Muscle of arm (tissue), 12 donors: ENCODE results near the gene SERINC5. TPM values are rescaled to one million over a fixed set of nuclear protein-coding genes. Genes with fewer than 3 reads are reported as not detected.
"Not testable (repeated sequence)": the region's sequence is repeated elsewhere in the genome, so short reads cannot be mapped to it uniquely, and the experiment has no call there.

Source experiments
- DNase-seq: peaks from one replicate; pipeline ENCODE4 v3.0.0-alpha.2; 2013
- polyA plus RNA-seq, 12 donors: library from polyadenylated mRNA; unstranded; fragments of 120-200 nt; gene quantifications; one replicate each; pipeline ENCODE4 v1.2.1, GENCODE V29; 2013; ENCODE audit not compliant: insufficient read length in 12 of 12

SERINC5 gene
- polyA plus RNA-seq, 12 donors: 16.6 to 171 (median 21.9) TPM

DNA sequence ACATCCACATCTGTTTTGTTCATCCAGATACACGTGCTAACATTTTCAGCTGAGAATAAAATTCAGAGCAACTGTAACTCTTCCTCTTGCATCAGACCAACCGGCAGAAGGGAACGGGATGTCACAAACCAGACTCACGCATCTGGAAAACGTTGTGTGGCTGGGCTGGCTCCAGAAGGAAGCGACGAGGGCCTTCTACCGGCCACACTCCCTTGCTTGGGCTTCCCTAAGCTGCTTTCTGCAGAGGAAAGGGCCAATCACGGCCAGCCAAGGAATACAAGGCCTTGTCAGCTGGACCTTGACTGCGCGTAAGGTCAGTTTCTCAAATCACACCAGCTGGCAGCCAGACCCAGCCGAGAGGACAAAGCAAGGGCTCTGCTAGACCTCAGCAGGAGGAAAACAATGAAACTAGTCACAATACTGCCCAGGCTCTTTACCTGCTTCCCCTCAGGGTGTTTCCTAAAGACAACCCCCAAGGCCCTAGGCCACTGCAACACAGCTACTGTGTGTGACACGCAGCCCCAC, 114.6 kb downstream of the SERINC5 start:
- peak; percentile 89 for DNase-seq

DNA sequence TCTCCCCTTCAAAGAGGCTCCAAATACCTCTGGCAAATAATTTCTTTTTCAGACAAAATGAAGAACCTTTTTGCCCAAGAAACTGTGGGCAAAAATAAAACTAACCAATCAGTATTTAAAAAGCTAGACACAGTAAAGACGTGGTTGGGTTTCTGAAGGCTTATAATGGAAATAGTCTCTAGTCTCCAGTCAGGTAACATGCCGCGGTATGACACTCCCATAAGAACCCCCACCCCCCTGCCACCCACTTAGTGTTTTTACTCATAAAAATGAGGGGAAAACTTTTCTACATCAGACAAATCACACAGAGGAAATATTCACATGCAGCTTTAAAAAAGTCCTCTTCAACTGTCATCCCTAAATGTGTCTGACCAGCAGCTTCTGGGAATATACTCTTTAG, 115.4 kb downstream of the SERINC5 start:
- no peak for DNase-seq

DNA sequence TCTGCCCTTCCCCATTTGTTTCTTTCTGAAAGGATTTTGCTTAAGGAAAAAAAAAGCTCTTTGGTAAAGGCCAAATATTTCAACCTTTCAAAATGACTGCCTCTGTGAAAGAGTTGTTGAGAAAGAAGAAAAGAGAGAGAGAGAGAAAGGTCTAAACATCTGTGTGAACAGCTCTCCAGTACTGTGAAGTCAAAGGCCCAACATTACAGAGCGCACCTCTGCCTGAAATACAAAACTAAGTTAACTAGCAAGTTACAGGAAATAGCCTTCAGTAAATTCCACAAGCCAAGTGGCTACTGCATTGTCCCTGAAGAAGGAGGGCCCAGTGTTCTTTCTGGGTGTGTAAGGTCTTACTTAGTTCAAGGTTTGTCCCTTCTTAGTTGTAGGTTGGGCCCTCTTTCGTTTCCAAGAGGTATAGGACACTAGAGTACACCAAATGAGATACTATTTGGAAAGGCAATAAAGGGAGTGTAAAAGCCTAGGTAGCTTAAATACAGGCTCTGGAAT, 116.3 kb downstream of the SERINC5 start:
- DNase-seq: no peak

DNA sequence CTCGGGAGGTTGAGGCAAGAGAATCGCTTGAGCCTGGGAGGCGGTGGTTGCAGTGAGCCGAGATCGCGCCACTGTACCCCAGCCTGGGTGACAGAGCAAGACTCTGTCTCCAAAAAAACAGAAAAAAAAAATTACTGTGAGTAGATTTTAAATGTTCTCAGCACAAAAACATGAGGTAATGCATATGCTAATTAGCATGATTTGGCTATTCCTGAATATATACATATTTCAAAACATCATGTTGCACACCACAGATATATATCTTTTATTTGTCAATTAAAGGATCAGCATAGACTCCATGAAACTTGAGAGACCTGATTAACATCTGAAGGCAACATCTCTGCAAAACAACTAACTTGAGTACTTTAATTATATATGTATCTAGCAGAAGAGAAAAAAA, 117.4 kb downstream of the SERINC5 start:
- no peak for DNase-seq

DNA sequence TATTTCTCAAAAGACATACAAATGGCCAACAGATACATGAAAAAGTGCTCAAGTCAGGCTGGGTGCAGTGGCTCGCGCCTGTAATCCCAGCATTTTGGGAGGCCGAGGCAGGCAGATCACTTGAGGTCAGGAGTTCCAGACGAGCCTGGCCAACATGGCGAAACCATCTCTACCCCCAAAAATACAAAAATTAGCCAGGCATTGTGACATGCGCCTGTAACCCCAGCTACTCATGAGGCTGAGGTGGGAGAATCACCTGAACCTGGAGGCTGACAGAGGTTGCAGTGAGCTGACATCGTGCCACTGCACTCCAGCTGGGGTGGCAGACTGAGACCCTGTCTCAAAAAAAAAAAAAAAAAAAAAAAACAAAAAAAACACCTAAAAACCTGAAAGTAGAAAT, 119.0 kb downstream of the SERINC5 start:
- not testable (repeated sequence) for DNase-seq

DNA sequence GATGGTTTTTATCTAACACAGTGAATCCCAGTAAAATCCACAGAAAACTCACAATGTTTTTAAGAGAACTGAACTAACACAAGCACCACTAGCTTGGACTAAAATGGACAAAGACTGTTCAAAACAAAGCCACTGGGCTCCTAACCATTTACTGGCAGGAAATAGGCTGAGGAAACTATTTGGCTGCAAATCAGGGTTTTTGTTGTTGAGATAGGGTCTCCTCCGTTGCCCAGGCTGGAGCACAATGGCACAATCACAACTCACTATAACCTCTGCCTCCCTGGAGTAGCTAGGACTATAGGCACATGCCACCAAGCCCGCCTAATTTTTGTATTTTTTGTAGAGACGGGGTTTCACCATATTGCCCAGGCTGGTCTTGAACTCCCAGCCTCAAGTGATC, 121.0 kb downstream of the SERINC5 start:
- no peak for DNase-seq

DNA sequence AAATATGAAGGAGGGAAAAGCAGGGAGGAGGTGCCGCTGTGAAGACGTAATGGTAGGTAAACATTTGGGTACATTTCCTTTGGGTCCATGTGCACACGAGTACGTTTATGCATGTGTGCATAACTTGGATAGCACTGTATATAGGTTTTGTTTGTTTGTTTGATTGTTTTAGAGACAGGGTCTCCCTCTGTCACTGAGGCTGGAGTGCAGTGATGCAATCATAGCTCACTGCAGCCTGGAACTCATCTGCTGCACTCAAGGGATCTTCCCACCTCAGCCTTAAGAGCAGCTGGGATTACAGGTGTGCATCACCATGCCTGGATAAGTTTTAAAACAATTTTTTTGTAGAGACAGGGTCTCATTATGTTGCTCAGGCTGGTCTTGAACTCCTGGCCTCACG, 126.7 kb downstream of the SERINC5 start:
- no peak for DNase-seq

DNA sequence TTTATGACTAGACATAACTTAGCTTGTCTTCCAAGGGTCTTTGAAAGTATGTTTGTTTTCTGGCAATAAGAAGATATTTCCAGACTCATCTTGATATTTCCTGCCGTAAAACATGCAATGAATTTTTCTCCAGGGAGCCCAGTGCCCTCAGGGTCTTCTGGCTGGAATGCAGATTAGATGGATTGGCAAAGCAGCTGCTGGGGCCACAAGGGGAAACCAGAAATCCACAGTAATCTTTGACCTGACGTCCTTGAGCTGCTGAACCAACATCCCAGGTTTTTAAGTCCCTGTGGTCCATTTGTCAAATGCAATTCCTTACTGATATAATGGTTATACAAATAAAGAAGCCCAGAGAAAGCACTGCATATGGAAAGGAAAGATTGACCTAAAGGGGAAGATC, 127.7 kb downstream of the SERINC5 start:
- no peak for DNase-seq

DNA sequence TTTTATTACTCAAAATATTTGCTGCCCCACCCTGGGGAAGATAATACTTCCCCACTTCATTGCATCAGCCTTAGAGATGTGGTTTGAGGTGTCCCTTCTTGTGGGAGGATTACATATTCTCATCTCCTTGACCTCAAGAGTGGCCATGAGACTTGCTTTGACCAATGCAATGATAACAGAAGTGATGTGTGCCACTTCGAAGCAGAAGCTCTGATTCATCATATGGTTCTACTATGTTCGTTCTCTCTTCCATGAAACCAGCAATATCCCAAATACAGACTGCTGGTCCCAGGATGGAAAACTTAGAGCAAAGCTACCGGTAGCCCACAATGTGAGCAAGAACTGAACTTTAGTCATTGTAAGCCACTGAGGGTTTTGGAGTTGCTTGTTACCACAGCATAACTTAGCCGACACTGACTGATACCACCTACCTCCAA, 128.7 kb downstream of the SERINC5 start:
- no peak for DNase-seq

DNA sequence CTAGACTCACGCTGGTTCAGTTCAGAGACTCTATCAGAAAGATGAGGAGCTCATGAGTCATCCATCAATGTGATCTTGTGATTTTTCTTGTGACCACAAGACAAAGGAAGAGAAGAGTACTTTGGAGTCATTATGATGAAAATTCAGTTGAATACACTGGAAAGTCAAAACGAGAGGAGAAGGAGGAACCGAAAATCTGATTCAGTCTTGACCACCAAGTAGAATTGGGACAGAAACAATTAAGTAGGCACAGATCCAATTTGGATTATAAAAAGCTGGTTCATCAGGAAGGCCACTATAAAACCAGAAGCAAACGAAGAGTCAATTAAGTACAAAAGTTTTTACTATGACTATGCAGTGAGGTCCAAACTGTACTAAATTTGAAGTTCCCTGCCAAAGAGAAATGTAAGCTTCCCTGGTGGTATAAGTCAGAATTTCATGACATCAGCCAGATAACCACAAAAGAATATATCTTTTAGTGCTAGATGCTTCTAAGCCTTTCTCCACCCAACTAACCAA, 129.8 kb downstream of the SERINC5 start:
- DNase-seq: no peak

DNA sequence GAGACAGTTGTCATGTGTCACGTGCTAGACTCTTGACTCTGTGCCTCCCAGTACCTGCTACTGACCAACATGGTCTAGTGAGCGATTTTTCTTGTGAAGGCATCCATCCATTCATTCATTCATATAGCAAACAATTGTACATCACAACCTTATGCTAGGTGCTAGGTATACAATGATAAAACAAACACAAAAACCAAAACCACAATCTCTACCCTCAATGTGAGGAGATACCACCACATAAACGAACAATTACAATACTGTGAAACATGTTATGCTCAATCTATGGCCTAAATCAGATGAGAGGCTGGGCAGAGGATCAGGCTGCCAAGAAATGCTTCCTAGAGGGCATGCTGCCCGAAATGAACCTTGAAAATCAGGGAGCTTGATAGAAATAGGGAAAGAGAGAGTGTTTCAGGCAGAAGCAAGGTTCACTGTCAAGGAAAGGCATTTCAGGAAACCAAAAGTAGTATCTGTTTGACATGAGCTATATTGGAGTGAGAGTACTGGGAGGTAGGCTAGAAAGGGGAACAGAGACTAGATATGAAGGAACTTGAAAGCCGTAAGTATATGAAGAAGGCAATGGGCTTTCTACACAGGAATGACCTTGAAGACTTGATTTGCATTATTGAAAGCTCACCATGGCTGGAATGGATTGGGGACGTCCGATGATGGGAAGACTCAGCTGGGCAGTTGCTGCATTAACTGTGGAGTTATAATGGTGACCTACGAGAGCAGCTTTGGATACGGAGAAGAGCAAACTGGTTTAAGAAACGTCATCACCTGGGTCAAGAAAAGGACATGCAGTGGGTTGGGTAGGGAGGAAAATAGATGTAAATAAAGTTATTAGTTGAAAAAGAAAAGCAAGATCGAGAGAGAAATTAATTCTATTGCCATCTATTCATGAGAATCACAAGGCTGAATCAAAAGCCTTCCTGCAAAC, 130.6 kb downstream of the SERINC5 start:
- DNase-seq: no peak

DNA sequence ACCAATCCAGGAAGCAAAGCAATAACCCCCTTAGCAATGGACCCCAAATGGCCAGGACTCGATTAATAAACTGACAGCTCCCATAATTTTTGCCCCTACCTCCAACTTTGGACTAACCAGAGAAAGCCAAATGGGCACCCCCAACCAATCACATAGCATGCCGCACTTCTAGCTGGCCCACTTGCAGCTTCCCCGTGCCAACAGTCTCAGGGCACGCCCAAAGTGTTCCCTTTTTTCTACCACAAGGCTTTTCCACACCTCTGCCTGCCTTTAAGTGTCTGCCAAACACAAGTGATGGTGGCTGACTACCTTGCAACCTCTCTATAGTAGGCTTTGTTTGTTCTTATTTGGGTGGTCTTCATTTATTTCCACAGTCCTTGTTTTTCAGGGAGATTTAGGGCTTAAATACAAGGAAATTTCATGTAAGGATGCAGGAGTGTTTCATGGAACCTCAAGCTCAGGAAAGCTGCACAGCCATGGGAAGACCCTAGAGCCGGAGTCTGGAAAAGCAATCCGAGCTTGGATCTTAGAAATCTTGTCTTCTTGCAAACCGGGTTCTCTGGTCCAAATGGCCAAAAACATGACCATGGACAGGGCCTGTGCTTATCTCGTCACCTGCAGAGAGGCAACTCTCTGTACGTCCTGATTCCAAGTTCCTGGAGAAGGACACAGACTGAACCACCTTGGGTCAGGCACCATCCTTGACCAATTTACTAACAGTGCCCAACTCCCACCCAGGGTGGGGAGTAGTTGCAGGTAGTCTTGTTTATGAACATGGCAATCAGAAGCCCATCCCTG, 131.5 kb downstream of the SERINC5 start:
- DNase-seq: no peak

DNA sequence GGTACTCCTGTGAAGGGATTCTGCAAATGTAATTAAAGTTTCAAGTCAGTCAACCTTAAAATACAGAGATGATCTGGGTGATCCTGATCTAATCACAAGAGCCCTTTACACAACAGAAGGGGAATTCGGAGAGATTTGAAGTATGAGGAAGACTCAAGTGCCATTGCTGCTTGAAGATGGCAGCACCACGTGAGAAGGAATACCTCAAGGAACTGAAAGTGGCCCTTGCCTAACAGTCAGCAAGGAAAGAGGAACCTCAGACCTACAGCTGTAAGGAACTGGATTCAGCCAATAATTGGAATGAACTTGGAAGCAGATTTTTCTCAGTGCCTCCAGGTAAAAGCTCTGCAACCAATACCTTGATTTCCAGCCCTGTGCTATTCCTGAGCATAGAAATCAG, 133.3 kb downstream of the SERINC5 start:
- no peak for DNase-seq

DNA sequence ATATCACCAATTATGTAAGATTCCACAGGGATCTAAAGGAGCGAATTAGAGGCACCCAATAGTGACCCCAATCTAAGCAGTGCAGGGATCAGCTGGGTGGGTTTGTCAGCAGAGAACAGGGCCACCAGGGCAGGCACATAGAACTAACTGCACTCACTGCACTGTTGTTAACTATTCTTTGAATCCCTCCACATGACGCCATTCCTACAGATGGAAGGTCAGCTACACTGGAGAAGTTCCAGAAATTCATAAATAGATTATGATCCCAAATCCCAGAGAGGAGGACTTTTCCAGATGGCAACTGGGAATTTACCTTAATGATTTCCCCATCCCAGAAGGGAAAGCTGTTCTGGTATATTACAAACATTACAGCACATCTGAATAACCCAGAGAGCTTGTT, 136.5 kb downstream of the SERINC5 start:
- no peak for DNase-seq

DNA sequence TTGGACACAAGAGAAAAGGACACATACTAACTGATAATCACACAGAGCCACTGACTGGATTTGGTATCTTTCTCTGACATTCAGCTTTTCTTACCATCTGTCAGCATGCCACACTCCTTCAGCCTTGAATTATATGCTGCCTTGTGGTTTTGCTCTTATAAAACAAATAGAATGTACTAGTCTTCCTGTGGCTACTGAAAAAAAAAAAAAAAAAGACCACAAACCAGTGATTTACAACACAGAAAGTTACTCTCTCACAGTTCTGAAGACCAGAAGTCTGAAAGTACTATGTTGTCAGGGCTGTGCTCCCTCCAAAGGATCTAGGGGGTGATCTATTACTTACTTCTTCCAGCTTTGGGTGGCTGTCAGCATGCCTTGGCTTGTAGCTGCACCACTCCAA, 138.4 kb downstream of the SERINC5 start:
- no peak for DNase-seq

DNA sequence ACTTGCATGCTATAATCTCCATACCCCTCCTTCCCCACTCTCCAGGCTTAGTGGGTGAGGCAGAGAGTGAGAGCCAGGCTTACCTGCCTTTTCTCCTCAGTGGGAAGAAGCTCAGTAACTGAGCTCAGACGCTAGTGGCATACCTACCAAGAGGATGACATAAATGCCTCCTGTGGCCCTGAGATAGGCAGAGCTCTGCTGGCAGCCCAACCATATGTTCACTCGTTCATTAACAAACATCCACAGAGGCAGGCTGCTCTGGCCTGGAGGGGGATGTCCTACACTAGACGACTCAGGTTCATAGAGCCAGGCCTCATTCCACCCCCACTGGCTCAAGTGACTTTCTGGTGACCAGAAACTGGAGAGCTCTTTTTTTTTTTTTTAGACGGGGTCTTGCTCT, 139.4 kb downstream of the SERINC5 start:
- DNase-seq: no peak

DNA sequence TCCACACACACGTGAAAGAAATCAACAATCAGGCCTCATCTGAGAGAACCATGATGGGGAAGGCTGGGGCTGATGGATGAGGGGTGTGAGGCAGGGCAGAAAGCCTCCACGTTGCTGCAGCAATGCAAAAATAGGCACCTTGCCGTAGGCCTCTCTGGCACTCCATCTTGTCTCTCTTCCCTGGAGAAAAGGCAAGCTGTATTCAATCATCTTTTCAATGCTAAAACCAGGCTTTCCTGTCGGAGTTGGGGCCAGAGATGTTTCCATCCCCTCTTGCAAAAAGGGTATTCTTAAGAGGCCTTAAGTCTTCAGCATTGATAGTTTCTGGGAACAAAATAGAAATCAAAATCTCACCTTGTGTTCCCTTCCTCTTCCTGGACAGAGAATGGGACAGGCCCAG, 139.8 kb downstream of the SERINC5 start:
- DNase-seq: no peak

DNA sequence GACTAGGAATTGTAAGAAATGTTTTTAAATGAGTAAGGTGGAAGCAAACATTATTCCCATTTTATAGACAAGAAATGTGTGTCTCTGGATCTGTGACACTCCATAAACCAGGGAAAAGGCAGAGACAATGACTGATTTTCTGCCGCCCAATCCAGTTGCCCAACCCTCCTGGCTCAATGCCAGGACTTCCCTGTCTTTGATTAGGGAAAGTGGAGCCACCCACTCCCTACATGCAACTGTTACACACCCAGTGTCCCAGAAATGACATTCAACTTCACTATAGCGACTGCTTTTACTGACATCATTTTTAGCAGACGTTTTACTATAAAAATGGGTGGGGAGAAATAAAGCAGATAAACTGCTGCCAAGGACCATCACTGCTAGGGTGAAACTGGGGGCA, 141.0 kb downstream of the SERINC5 start:
- no peak for DNase-seq

DNA sequence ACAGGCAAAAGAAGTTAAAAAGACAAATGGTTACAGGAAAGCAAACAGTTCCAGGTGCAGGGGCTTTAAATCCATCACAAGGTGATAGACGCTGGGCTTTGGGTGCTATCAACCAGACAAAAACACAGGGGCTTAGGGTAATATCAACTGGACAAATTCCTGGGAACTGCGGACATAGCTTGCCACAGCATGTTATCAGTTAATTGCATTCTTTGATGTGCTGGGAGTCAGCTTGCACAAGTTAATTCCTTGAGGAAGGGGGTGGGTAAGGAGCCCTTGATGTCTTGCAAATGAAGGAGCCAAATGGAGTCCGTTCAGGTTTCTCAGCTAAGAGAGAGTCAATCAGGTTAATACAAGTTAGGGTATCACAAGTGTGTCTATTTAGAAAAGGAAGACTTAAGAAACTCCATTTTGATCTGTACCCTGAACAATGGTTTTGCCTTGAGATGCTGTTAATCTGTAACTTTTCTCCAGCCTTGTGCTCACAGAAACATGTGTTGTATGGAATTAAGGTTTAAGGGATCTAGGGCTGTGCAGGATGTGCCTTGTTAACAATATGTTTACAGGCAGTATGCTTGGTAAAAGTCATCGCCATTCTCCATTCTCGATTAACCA, 144.4 kb downstream of the SERINC5 start:
- DNase-seq: not testable (repeated sequence)

DNA sequence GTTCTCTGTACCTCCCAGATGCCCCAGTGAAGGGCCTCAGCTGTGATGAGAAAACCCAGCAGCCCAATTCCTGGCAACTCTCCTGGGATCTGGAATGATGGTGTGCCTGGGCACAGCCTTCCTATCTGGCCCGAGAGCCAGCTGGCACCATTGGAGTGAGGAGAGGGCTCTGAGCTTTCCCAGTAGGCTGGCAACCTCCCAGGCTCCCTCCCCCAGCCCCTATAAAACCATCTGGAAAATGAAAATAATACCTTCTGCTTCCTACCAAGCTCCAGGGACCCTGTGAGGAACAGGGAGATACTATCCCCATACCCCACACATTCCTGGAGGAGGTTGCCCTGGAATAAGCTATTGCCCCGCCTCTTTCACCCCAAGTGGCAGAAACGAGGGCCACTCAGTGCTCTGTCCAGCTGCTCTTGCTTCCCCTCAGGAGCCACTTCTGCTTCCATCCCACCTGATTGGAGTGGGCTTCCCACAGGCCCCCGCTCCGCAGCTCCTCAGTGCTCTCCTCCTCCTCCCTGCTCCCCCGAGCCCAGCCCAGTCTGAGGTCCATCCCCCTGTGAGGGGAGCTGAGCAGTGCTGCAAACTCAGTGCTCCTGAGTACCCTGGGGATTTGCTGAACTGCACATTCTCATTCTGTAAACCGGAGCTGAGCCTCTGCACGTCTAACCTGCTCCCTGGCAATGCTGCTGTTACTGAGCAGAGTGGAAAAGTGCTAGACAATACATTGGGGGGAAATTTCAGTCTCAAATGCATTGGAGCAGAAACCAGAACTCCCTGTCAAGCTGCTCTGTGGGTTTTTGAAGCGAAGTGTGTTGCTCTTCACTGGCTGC, 146.0 kb downstream of the SERINC5 start:
- no peak for DNase-seq

DNA sequence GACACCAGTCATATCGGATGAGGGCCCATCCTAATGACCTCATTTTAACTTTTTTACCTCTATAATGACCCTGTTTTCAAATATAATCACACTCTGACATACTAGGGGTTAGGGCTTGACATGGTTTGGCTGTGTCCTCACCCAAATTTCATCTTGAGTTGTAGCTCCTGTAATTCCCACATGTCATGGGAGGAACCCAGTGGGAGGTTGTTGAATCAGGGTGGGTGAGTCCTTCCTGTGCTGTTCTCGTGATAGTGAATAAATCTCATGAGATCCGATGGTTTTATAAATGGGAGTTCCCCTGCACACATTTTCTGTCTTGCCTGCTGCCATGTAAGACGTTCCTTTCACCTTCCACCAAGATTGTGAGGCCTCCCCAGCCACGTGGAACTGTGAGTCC, 148.9 kb downstream of the SERINC5 start:
- no peak for DNase-seq
